ENCODE measurements around the gene DDX10.

DNA sequence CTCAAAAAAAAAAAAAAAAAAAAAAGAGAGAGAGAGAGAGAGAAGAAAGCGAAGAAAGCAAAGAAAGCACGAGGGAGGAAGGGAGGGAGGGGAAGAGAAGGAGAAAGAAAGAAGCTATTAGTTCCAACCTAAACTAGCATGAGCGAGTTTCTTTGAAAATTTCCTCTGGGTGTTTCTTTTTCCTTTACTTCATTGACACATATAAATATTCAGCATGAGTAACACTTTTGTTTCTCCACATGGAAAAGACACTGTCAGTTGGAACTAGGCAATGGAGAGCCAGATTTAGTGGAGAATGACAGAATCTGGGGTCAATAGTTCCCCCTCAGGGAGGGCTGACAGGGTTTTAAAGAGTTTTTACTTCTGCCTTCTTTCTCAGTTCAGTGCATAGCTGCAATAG lies 257.4 kb downstream of the DDX10 start:
- TF ChIP-seq POLR2A (IDR thresholded peaks at IDR 0.05; ENCODE audit: low read length) (no peak), GATA1 (IDR thresholded peaks at IDR 0.05; ENCODE audit: low read depth, low read length) (no peak)

Measured in erythroblast (primary cell).